Suprapubic skin (tissue), 4 donors: ENCODE measurements around the gene IQCF5.

Source experiments
- CTCF ChIP-seq, 2 donors: fragments of 200-600 bp in 1 of 2; fragments of 450-650 bp in 1 of 2; sonication (generic) in 1 of 2; IDR thresholded peaks; one replicate each; pipeline ENCODE4 v1.5.1; 2016 to 2019; ENCODE audit warnings: antibody characterized with exemption in 2 of 2, mild to moderate bottlenecking in 1 of 2, moderate library complexity in 1 of 2
- POLR2A ChIP-seq, 2 donors: fragments of 450-650 bp; IDR thresholded peaks; one replicate each; pipeline ENCODE4 v1.6.1; 2017; ENCODE audit warnings: antibody characterized with exemption in 2 of 2, mild to moderate bottlenecking in 2 of 2, moderate library complexity in 2 of 2
- POLR2AphosphoS5 ChIP-seq, 3 donors: sonication (generic); formaldehyde crosslinking; IDR thresholded peaks; one replicate each; pipeline ENCODE4 v1.6.1; 2017; ENCODE audit warnings: antibody characterized with exemption in 3 of 3

GRCh38 chr3:51887620-51888019 lies 12.2 kb upstream of the IQCF5 start:
- TF ChIP-seq CTCF (IDR thresholded peaks at IDR 0.05) (no peak), POLR2AphosphoS5 (IDR thresholded peaks at IDR 0.05) (no peak), POLR2A (IDR thresholded peaks at IDR 0.05) (no peak)
